A549 treated with RU486 at 1 μM for 4 hours (cell line): ENCODE results near the gene MTREX. TPM values are rescaled to one million over a fixed set of nuclear protein-coding genes. Genes with fewer than 3 reads are reported as not detected.

Experiments used
- total RNA-seq: library from RNA; stranded (reverse); fragments of 200-300 nt; extraction: Qiagen RNA extraction; gene quantifications from 5 replicates; pipeline ENCODE4 v1.2.3, GENCODE V29; 2022; ENCODE audit warnings: low read depth

Gene MTREX
- total RNA-seq = 23.5 to 58.9 TPM (median 35.8 TPM) in 5 replicates

DNA sequence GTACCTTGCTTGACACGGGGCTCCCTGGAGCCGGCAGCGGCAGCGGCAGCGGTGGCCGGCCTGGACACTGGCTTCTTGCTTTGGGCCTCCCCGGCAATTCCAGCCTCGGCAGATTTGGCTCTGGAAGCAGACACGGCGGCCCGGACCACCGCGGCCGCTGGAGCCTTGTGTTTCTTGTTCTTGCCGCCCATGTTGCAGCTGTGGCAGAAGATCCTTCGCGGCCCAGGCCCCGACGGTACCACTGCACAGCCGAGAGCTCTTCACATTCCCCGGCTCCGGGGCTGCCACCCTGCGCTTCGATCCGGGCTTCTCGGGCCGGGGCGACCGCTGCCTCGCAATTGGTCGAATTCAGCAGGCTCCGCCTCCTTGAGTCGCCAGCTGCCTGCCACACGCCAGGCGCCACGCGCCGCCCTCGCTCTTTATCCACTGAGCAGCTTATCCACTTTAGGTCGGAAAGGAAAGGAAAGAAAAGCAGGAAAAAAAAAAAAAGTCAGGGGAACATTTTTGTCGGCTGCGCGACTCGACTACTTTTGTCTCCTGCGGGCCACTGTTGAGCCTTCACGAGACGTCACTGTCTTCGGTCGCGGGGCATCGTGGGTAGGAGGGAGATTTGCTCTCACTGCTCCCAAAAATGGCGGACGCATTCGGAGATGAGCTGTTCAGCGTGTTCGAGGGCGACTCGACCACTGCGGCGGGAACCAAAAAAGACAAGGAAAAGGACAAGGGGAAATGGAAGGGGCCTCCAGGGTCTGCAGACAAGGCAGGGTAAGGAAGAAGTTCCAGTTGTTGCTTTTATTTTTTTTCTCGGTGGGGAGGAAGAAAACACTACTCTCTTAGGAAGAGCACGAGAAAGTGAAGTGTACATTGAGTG, at the start of gene MTREX, which contains the start of gene DHX29:
Gene MTREX, plus strand, starts transcription at position 607 of the 871 bp plus-strand sequence. Its CDS starts 25 bp downstream, at position 632.
Gene DHX29, minus strand, starts transcription at position 312 of the 871 bp plus-strand sequence. Its CDS starts 121 bp downstream, at position 191.

Other genes starting within 250 kb of the MTREX start
- not detected in 5 replicates for gene GZMA, start 205.3 kb upstream of the MTREX start, total RNA-seq
- gene GPX8, start 147.8 kb upstream of the MTREX start, total RNA-seq = 30.8 to 45.9 TPM (median 38.7 TPM) in 5 replicates
- gene CDC20B, start 134.8 kb upstream of the MTREX start, total RNA-seq = 0.05 to 0.11 TPM (median 0.09 TPM) in 3 of 5 replicates, not detected in the others
- gene MCIDAS, start 80.7 kb upstream of the MTREX start, total RNA-seq = 1.6 to 3.1 TPM (median 2.2 TPM) in 5 replicates
- gene CCNO, start 74.4 kb upstream of the MTREX start, total RNA-seq = 5.8 to 10.4 TPM (median 8.7 TPM) in 5 replicates
- 14.6 to 25.6 TPM (median 24.2 TPM) in 5 replicates for gene DHX29, start 295 bp upstream of the MTREX start, total RNA-seq
- gene PLPP1, start 227.0 kb downstream of the MTREX start, total RNA-seq = 26.5 to 39.0 TPM (median 35.3 TPM) in 5 replicates